GM23338 (cell line): ENCODE results near the gene XPO6. TPM values are rescaled to one million over a fixed set of nuclear protein-coding genes. Genes with fewer than 3 reads are reported as not detected.

Experiments used
- ATAC-seq: fragments of 200-7000 bp; cut with Tn5 transposase; 3 replicates; pipeline ENCODE4 v1.9.1; 2020
- DNase-seq: peaks from one replicate; pipeline ENCODE4 v3.0.0-alpha.2; 2015; ENCODE audit warnings: low spot score
- H2AFZ ChIP-seq: fragments of 200-600 bp; sonication (generic); 2 replicates; pipeline ENCODE4 v1.8.0; 2016; ENCODE audit warnings: antibody characterized with exemption, mild to moderate bottlenecking, moderate library complexity
- H3F3A ChIP-seq: fragments of 200-600 bp; sonication (generic); replicated peaks from 2 replicates; pipeline ENCODE4 v1.8.0; 2017; ENCODE audit warnings: antibody characterized with exemption, mixed run types, low read depth
- H3K27ac ChIP-seq: fragments of 200-600 bp; sonication (generic); 2 replicates; pipeline ENCODE4 v1.6.1; 2016; ENCODE audit warnings: low read depth
- H3K27me3 ChIP-seq: fragments of 200-600 bp; sonication (generic); 2 replicates; pipeline ENCODE4 v1.8.0; 2016; ENCODE audit warnings: mild to moderate bottlenecking, mixed run types, moderate library complexity; ENCODE audit not compliant: insufficient read depth
- H3K36me3 ChIP-seq: fragments of 200-600 bp; sonication (generic); 2 replicates; pipeline ENCODE4 v1.8.0; 2016; ENCODE audit warnings: mild to moderate bottlenecking; ENCODE audit not compliant: insufficient read depth
- H3K4me1 ChIP-seq: fragments of 200-600 bp; sonication (generic); 2 replicates; pipeline ENCODE4 v1.8.0; 2016; ENCODE audit warnings: mild to moderate bottlenecking, moderate library complexity; ENCODE audit not compliant: insufficient read depth
- H3K4me2 ChIP-seq: fragments of 200-600 bp; sonication (generic); 2 replicates; pipeline ENCODE4 v1.7.1; 2017; ENCODE audit warnings: mixed run types
- H3K4me3 ChIP-seq: fragments of 200-600 bp; sonication (generic); 2 replicates; pipeline ENCODE4 v1.6.1; 2016; ENCODE audit warnings: mixed run types
- H3K79me2 ChIP-seq: fragments of 200-600 bp; sonication (generic); replicated peaks from 2 replicates; pipeline ENCODE4 v1.8.0; 2017; ENCODE audit warnings: mild to moderate bottlenecking; ENCODE audit not compliant: insufficient read depth
- H3K9me2 ChIP-seq: fragments of 200-600 bp; sonication (generic); 2 replicates; pipeline ENCODE4 v1.8.0; 2017; ENCODE audit not compliant: insufficient read depth
- H4K20me1 ChIP-seq: fragments of 200-600 bp; sonication (generic); replicated peaks from 2 replicates; pipeline ENCODE4 v1.8.0; 2017; ENCODE audit warnings: mild to moderate bottlenecking; ENCODE audit not compliant: insufficient read depth
- H3K27ac Mint-ChIP-seq: 2 replicates; pipeline ENCODE4 v1.8.0; 2020; ENCODE audit warnings: inconsistent platforms, mild to moderate bottlenecking, moderate library complexity, mixed read lengths
- H3K27me3 Mint-ChIP-seq: 3 replicates; pipeline ENCODE4 v1.8.0; 2022; ENCODE audit warnings: low read depth, mild to moderate bottlenecking, moderate library complexity, mixed read lengths, inconsistent platforms; ENCODE audit not compliant: insufficient read depth, poor library complexity
- H3K36me3 Mint-ChIP-seq: 3 replicates; pipeline ENCODE4 v1.8.0; 2021; ENCODE audit warnings: low read depth, mild to moderate bottlenecking, inconsistent platforms, moderate library complexity, mixed read lengths
- H3K4me1 Mint-ChIP-seq: 3 replicates; pipeline ENCODE4 v1.8.0; 2020; ENCODE audit warnings: mild to moderate bottlenecking, inconsistent platforms, mixed read lengths
- H3K4me3 Mint-ChIP-seq: 3 replicates; pipeline ENCODE4 v1.8.0; 2021; ENCODE audit warnings: moderate library complexity, mild to moderate bottlenecking, inconsistent platforms, mixed read lengths
- H3K9me3 Mint-ChIP-seq: 3 replicates; pipeline ENCODE4 v1.8.0; 2020; ENCODE audit warnings: moderate library complexity, mild to moderate bottlenecking, inconsistent platforms, mixed read lengths
- CTCF ChIP-seq, 2 experiments: fragments of 200-600 bp in 1 of 2; sonication (generic) in 1 of 2; conservative IDR thresholded peaks; 2 replicates each; pipeline versions ENCODE4 v1.5.1 to v1.6.1; 2016 to 2017; ENCODE audit warnings: antibody characterized with exemption in 2 of 2, low read depth in 2 of 2, mild to moderate bottlenecking in 2 of 2, moderate library complexity in 1 of 2
- EZH2 ChIP-seq: fragments of 200-600 bp; sonication (generic); IDR thresholded peaks from one replicate; pipeline ENCODE4 v1.8.0; 2017; ENCODE audit warnings: antibody characterized with exemption, mild to moderate bottlenecking, low read depth; ENCODE audit not compliant: unreplicated experiment
- POLR2AphosphoS5 ChIP-seq: IDR thresholded peaks from 2 replicates; pipeline ENCODE4 v1.6.1; 2016; ENCODE audit warnings: antibody characterized with exemption, low read depth
- REST ChIP-seq: IDR thresholded peaks from one replicate; pipeline ENCODE4 v1.6.1; 2018; ENCODE audit warnings: antibody characterized with exemption; ENCODE audit not compliant: unreplicated experiment
- STAT1 ChIP-seq: IDR thresholded peaks from one replicate; pipeline ENCODE4 v1.6.1; 2016; ENCODE audit warnings: antibody characterized with exemption; ENCODE audit not compliant: unreplicated experiment
- ZNF331 ChIP-seq: fragments of 250-450 bp; sonication (Bioruptor Pico); IDR thresholded peaks from 2 replicates; pipeline ENCODE4 v1.5.0; 2020; ENCODE audit warnings: low read depth, mild to moderate bottlenecking, moderate library complexity
- ZNF462 ChIP-seq: fragments of 250-450 bp; sonication (Bioruptor Pico); IDR thresholded peaks from 2 replicates; pipeline ENCODE4 v1.5.0; 2020; ENCODE audit warnings: mild to moderate bottlenecking, moderate library complexity
- polyA plus RNA-seq: library from polyadenylated mRNA; unstranded; fragments of >200 nt; fragmentation: Nextera tagmentation; extraction: Ambion mirVana; gene quantifications from 2 replicates; pipeline ENCODE4 v1.2.1, GENCODE V29; 2016
- total RNA-seq: library from RNA; depleted of rRNA; stranded (reverse); fragments of >200 nt; shearing (Covaris generic); gene quantifications from 2 replicates; pipeline ENCODE4 v1.2.3, GENCODE V29; 2014

The XPO6 gene
- total and polyA plus RNA-seq, 2 experiments from 2014 or later, result 83.9 to 178 TPM

- TF ChIP-seq ZNF331 (CRISPR knock-in tag), result no peak
- no peak for TF ChIP-seq CTCF (conservative IDR thresholded peaks at IDR 0.05; ENCODE audit: low read depth in 2 of 2)
Measured at GRCh38 chr16:28121527-28121926, 90.2 kb downstream of the XPO6 start (continued).

- Histone ChIP-seq H4K20me1 (peaks cover 10% of the 10 kb centered on the region; the same call in 1 of the 2 replicates), H2AFZ (no peak overlapping the region), H3K27ac (no peak overlapping the region), H3K27me3 (no peaks in the 10 kb centered on the region), H3K4me2 (no peak overlapping the region), H3K4me1 (no peaks in the 10 kb centered on the region), H3K36me3 (peaks cover 53% of the 10 kb centered on the region), H3K9me2 (no peaks in the 10 kb centered on the region), H3F3A (no peaks in the 10 kb centered on the region), H3K79me2 (no peaks in the 10 kb centered on the region), H3K4me3 (no peak overlapping the region)
- no peak overlapping the region for H3K4me3 Mint-ChIP-seq
- H3K27me3 Mint-ChIP-seq, result no peaks in the 10 kb centered on the region
- no peak for TF ChIP-seq EZH2
- no peak for TF ChIP-seq REST
- no peak for TF ChIP-seq ZNF462
- TF ChIP-seq CTCF (conservative IDR thresholded peaks at IDR 0.05; ENCODE audit: low read depth in 2 of 2), result no peak
- no peak for TF ChIP-seq STAT1
- TF ChIP-seq ZNF331 (CRISPR knock-in tag), result no peak
- TF ChIP-seq POLR2AphosphoS5, result no peak
- H3K27ac Mint-ChIP-seq, result no peak overlapping the region
- peaks cover 48% of the 10 kb centered on the region for H3K36me3 Mint-ChIP-seq
- DNase-seq (no peak), ATAC-seq (no peak)
- H3K9me3 Mint-ChIP-seq, result no peaks in the 10 kb centered on the region
- no peaks in the 10 kb centered on the region for H3K4me1 Mint-ChIP-seq
Measured at GRCh38 chr16:28120754-28121153, 91.0 kb downstream of the XPO6 start.
